GM19035 (cell line): ENCODE results near the gene OTP.

ENCODE experiments used
- ATAC-seq: cut with Tn5 transposase; IDR thresholded peaks from one replicate; pipeline ENCODE4 v1.9.1; 2021; ENCODE audit not compliant: unreplicated experiment

The OTP gene

GRCh38 chr5:77640589-77641396 is 2.3 kb upstream of the OTP start:
- ATAC-seq: no peak

DNA sequence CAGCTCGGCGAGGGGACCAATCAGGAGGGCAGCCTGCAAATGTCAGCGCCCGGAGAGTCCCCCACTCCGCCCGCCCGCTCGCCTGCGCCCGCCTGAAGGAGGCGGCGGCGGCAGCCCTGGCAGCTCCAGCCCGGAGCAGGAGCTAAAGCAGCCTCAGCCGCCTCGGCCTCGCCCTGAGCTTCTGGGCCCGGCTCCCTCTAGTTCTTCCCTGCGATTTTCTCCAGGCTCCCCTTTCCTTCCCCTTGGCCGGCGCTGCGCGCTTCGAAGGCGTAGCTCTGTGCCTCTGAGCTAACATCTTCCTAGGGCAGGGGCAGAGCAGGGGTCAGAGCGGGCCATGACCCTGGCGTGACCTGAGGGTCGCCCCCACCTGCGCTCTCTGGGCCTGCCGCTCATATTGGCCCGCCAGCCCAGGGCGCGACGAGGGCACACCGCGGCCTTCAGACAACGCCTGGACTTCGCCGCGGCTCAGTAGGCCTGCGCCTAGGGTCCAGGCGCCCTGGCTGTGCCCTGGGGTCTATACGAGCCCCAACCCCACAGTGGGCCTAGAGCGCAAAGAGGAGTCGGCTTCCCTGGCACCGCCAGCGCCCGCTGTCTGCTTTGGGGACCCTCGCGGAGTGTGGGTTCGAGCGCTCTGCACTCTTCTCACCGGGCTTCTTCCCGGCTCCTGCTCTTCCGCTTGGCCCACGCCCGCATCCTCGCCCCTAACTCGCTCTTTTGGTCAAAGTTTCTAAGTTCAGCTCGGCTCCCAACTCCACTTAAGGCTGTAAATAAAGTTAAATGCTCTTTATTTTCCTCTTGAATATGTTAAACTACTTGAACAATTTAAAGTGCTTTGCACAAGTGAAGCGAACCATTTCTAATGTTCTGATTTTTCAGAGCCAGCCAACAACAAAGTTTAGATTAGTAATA is 504 bp upstream of the OTP start:
- no peak for ATAC-seq

- ATAC-seq: no peak
Observed at GRCh38 chr5:77637170-77637997, 1.1 kb downstream of the OTP start.

GRCh38 chr5:77636641-77637169 is 1.8 kb downstream of the OTP start:
- no peak for ATAC-seq

DNA sequence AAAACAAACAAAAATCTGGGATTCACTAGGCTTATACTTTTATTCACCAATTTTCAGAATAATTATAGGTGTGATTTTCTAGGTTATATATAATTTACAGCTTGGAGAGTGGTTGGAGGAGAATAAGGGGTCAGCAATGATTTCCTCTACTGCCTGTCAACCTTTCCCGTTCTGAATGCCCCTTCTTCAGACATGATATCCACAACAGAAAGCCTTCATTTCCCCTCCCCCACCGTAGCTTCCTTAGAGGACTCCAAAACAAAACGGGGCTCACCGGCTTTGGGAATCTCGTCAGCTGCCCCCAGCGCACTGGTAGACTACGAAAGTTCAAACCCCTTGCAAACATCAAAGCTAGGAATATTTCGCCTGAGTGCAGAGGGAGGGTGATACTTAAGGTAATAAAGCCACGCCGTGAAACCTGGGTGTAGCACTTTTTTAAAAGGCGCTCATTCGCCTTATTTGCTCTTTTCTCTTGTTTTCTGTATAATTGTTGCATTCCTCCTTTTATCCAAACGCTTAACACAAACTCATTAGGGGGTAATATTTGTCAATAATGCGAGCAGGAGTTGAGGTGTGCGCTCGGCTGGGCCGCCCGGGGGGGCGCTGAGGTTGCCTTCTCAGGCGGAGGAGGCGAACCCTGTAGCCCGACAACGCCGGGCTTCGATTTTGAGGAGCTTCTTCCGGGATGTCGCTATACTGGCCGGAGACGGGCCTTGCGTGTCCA is 2.4 kb downstream of the OTP start:
- no peak for ATAC-seq

GRCh38 chr5:77635067-77635916 is 3.2 kb downstream of the OTP start:
- ATAC-seq: no peak

- no peak for ATAC-seq
Observed at GRCh38 chr5:77633709-77634108, 4.8 kb downstream of the OTP start.

GRCh38 chr5:77633207-77633675 is 5.3 kb downstream of the OTP start:
- ATAC-seq: no peak

DNA sequence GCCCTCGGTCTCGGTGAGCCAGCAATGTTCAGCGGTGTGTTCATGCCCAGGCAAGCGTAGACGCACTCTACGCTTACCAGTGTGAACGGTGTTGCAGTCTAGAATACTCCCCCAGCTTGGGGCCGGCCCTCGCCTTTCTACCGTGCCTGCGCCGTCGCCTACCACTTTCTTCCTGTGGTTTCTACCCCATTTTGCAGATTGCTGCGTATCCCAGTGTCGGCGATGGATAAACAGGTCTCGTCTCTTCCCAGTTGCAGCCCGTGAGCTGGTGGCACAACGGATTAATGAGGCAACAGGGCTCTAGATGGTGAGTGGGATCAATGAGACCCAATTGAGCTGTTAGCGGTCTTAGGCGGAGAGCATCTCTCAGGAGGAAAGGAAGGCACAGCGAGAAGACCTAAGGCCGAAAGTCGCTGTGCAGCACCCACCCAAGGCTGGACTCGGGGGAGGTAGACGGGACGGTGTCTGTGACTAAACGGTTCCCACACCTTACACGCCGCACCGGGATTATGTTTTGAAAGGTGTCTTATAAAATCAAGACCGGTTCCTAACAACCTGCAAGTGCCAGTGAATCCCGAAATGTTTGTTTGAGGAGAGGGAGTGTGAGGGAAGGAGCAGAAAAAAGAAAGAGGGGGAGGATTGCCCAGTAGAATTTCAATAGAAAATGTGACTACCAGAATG is 5.8 kb downstream of the OTP start:
- ATAC-seq: no peak

GRCh38 chr5:77630114-77630680 is 8.3 kb downstream of the OTP start:
- peak; percentile 88 for ATAC-seq

- peak; percentile 2 for ATAC-seq
Observed at GRCh38 chr5:77629509-77630113, 8.9 kb downstream of the OTP start.

GRCh38 chr5:77628840-77629508 is 9.5 kb downstream of the OTP start:
- no peak for ATAC-seq

DNA sequence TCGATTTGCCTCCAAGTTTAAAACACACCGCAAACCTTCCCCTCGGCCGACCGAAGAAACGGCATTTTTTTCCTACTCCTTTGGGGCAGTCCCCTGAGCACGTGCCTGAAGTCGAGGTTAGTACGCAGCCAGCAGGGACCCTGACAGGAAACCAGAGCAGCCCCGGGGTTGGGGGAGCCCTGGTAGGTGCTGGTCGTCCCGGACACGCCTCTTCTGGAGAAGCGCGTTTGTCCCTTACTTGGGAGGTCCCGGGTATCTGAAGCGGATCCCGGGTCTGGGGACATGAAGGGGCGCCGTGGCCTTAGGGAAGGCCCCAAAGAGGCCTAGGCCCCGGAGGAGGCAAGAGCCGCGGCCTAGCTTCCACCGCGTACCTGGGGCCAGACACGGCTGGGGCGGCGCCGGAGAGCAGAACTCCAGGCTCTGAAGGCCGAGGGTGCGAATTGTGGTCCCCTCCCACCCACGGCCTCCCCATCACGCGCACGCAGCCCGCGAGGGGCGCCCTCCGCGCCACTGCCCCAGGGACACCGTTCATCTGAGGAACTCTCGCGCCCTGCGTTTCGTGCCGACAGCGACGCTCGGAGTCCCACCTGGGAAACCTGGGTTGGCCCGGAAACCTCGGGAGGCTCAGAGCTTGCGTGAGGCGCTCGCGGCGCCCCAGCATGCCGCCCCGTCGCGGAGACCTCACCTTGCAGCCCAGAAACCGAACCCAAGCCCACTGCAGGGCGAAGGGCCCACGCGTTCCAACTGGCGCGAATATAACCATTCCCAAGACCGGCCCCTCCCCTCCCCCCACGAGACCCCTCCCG is 10.4 kb downstream of the OTP start:
- no peak for ATAC-seq

GRCh38 chr5:77623203-77623740 is 15.2 kb downstream of the OTP start:
- ATAC-seq: no peak

GRCh38 chr5:77621440-77621839 is 17.1 kb downstream of the OTP start:
- no peak for ATAC-seq

DNA sequence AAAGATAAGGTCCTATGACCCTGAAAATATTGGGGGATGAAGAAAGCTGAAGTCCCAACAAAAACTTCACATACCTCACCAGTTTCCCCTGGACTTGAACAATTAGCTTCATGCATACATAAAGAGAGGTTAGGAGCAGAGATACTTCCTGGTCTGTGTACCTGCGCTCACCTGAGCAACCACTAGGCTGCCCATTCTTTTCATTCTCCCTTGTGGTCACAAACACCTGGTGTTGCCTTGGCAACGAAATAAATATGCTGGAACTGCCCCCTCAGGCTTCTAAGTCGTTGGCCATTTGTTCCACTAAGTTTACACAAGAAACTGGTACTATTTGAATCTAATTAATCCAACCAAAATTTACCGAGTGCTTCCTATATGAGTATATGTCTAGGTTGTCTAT is 18.1 kb downstream of the OTP start:
- ATAC-seq: no peak
